SK-N-MC (cell line): ENCODE measurements around the gene HOXA4.

Experiments
- EZH2 ChIP-seq: fragments of 200-600 bp; sonication (generic); IDR thresholded peaks from one replicate; pipeline ENCODE4 v1.6.1; 2017; ENCODE audit warnings: antibody characterized with exemption
- POLR2AphosphoS5 ChIP-seq: IDR thresholded peaks from 2 replicates; pipeline ENCODE4 v1.6.1; 2012; ENCODE audit warnings: mild to moderate bottlenecking, low read depth, low read length, borderline replicate concordance

DNA sequence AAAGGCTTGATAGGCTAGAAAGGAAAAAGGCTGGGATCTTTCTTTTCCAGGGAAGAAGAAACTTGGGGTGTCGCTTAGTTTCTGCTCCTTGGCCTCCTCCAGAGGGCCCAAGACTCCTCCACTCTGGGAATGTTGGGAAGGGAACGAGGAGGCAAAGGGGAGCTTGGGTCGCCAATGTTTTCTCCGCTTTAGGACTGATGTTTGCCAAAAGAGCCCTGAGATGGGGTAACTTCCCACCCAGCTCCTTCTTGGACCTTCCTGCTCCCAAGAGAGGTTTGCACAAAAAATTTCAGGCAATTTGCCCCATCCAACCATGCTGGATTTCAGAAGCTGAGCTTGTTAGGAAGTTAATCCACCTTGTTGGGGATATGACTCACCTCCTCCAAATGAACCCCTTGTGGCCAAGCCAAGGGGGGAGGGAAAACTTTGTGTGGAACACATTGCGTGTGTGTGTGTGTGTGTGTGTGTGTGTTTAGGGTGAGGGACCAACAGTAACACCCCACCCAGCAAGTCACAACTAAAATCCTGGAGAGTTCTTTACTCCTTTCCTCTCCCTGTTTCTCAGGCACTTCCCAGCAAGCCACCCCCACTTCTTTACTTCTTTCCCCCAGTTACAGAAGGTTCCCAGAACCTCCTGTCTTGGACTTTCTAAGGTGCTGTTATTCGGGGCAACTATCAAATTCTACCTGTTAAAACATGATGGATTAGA is 19.4 kb downstream of the HOXA4 start:
- TF ChIP-seq EZH2 (no peak), POLR2AphosphoS5 (no peak)
